ENCODE results near the gene PLA2G6. TPM values are rescaled to one million over a fixed set of nuclear protein-coding genes. Genes with fewer than 3 reads are reported as not detected.

The PLA2G6 gene, protein sequence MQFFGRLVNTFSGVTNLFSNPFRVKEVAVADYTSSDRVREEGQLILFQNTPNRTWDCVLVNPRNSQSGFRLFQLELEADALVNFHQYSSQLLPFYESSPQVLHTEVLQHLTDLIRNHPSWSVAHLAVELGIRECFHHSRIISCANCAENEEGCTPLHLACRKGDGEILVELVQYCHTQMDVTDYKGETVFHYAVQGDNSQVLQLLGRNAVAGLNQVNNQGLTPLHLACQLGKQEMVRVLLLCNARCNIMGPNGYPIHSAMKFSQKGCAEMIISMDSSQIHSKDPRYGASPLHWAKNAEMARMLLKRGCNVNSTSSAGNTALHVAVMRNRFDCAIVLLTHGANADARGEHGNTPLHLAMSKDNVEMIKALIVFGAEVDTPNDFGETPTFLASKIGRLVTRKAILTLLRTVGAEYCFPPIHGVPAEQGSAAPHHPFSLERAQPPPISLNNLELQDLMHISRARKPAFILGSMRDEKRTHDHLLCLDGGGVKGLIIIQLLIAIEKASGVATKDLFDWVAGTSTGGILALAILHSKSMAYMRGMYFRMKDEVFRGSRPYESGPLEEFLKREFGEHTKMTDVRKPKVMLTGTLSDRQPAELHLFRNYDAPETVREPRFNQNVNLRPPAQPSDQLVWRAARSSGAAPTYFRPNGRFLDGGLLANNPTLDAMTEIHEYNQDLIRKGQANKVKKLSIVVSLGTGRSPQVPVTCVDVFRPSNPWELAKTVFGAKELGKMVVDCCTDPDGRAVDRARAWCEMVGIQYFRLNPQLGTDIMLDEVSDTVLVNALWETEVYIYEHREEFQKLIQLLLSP
- 39.8 and 45.6 TPM in 2 replicates for total RNA-seq (2021)
- percentile 49 among the genes with signal in this experiment for Bru-seq, nascent RNA
- BruChase-seq, experiment 1, labeled RNA remaining after a 2-hour chase = percentile 47 among the genes with signal in this experiment
- BruChase-seq, experiment 2, labeled RNA remaining after a 6-hour chase = percentile 49 among the genes with signal in this experiment
- long read RNA-seq, partial matches to known transcripts = 8 of 14 reads
- long read RNA-seq, other reads (novel, unspliced or antisense) = 6 of 14 reads

- Histone ChIP-seq H3F3A (ENCODE audit: insufficient read depth, low read depth) (peaks cover 75% of the 10 kb centered on the region), H3K27ac (peak within 1 kb of the TSS; percentile 98), H3K4me2 (peak within 1 kb of the TSS; percentile 99), H3K27me3 (ENCODE audit: insufficient read depth, low read depth) (no peaks in the 10 kb centered on the region), H3K9me3 (ENCODE audit: insufficient read depth, low read depth) (no peaks in the 10 kb centered on the region), H3K4me3 (peak within 1 kb of the TSS; percentile 66), H3K79me2 (ENCODE audit: low read depth) (peaks cover 8% of the 10 kb centered on the region; the same call in 1 of the 2 replicates), H3K4me1 (replicated peaks; ENCODE audit: insufficient read depth) (peaks cover 78% of the 10 kb centered on the region), H2AFZ (peak within 1 kb of the TSS; percentile 77), H3K9me2 (ENCODE audit: insufficient read depth) (no peaks in the 10 kb centered on the region), H3K36me3 (ENCODE audit: low read depth) (no peaks in the 10 kb centered on the region), H4K20me1 (ENCODE audit: insufficient read depth) (no peaks in the 10 kb centered on the region)
- peak; percentile 99 to 100 for DNase-seq
- POLR2A ChIA-PET (ENCODE audit: unreplicated experiment) = interaction anchor here (0.5 to 1.0 kb wide), 5 partner anchors 20 to 389 kb away, joined by 3 to 11 read pairs (median 5); partner anchors contain the start of gene MAFF
- CTCF ChIA-PET = interaction anchor here (0.6 to 0.8 kb wide), 5 partner anchors 38 to 79 kb away, joined by 3 to 16 read pairs (median 4); no protein-coding TSS in a partner anchor
- intact Hi-C loops (cut with micrococcal nuclease; ENCODE audit: unreplicated experiment) = loop anchor here (1.0 to 5.0 kb wide), 5 partner anchors 20 to 116 kb away; partner anchors contain the start of genes BAIAP2L2 and MAFF
- TF ChIP-seq CTCF (conservative IDR thresholded peaks at IDR 0.05) = no peak
- no peak for TF ChIP-seq EZH2 (IDR thresholded peaks at IDR 0.05; ENCODE audit: low read depth)
- BruUV-seq (replicated peaks) = no TSS peak
These were observed at the start of gene PLA2G6 for GRCh38 chr22:38181453-38182200. TSS of gene PLA2G6 (minus strand) at chr22:38181830. CDS start at chr22:38169426, 12,404 bp downstream.

DNA sequence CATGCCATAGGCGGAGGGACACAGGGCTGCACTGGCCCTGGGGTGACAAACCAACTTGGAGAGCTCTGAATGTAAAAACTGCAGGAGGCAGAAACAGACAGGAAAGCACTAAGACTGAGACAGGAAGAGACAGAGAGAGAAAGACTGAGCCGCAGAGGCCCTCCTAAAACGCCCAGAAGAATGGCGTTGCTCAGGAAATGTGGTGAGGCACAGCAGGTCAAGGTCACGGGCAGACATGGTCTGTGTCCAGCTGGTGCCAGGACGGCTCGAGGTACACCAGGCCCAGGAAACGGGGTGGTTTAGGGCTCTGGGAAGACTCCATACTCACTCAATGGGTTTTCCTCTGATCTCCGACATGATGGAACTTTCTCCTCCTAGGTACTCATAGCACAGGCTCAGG, 49.3 kb upstream of the PLA2G6 start:
- Histone ChIP-seq H2AFZ (no peak overlapping the region), H3K9me2 (ENCODE audit: insufficient read depth) (no peaks in the 10 kb centered on the region), H3K9me3 (ENCODE audit: insufficient read depth, low read depth) (no peaks in the 10 kb centered on the region), H3K79me2 (ENCODE audit: low read depth) (peaks cover 59% of the 10 kb centered on the region), H3F3A (ENCODE audit: insufficient read depth, low read depth) (peaks cover 37% of the 10 kb centered on the region), H3K4me1 (replicated peaks; ENCODE audit: insufficient read depth) (peaks cover 57% of the 10 kb centered on the region), H3K27ac (0 out of 2 replicates have a peak overlapping the region, but pooled peaks have one; percentile 39), H3K36me3 (ENCODE audit: low read depth) (peaks cover 69% of the 10 kb centered on the region), H3K4me3 (no peak overlapping the region), H3K4me2 (no peak overlapping the region), H4K20me1 (ENCODE audit: insufficient read depth) (no peaks in the 10 kb centered on the region), H3K27me3 (ENCODE audit: insufficient read depth, low read depth) (no peaks in the 10 kb centered on the region)
- ChIA-PET CTCF (interaction anchor here (0.6 kb wide), 1 partner anchor 12 kb away, joined by 3 read pairs; no protein-coding TSS in a partner anchor), POLR2A (ENCODE audit: unreplicated experiment) (no interaction called here)
- no peak for TF ChIP-seq EZH2 (IDR thresholded peaks at IDR 0.05; ENCODE audit: low read depth)
- no peak for TF ChIP-seq CTCF (conservative IDR thresholded peaks at IDR 0.05)
- intact Hi-C loops (cut with micrococcal nuclease; ENCODE audit: unreplicated experiment) = no loop called here
- no peak for DNase-seq
- no TSS peak for BruUV-seq (replicated peaks)
